Stomach smooth muscle (tissue), 2 donors: ENCODE measurements around the gene FGF12.

ENCODE experiments used
- H3K27ac ChIP-seq: one replicate; pipeline ENCODE4 v1.7.0; 2013; ENCODE audit warnings: mild to moderate bottlenecking, low read length, inconsistent platforms
- H3K27me3 ChIP-seq, 2 donors: one replicate each; pipeline ENCODE4 v1.7.0; 2013; ENCODE audit warnings: low read length in 2 of 2; ENCODE audit not compliant: insufficient read depth in 2 of 2, control insufficient read depth in 1 of 2
- H3K36me3 ChIP-seq, 2 donors: one replicate each; pipeline ENCODE4 v1.7.0; 2013; ENCODE audit warnings: low read length in 2 of 2; ENCODE audit not compliant: control insufficient read depth in 2 of 2, insufficient read depth in 2 of 2
- H3K4me1 ChIP-seq: one replicate; pipeline ENCODE4 v1.7.0; 2013; ENCODE audit warnings: low read length; ENCODE audit not compliant: control insufficient read depth, insufficient read depth
- H3K4me3 ChIP-seq, 2 donors: one replicate each; pipeline ENCODE4 v1.7.0; 2013; ENCODE audit warnings: low read length in 2 of 2
- H3K9ac ChIP-seq, 2 donors: one replicate each; pipeline ENCODE4 v1.7.0; 2013; ENCODE audit warnings: low read length in 2 of 2, mild to moderate bottlenecking in 1 of 2
- H3K9me3 ChIP-seq, 2 donors: one replicate each; pipeline ENCODE4 v1.7.0; 2013; ENCODE audit warnings: low read length in 2 of 2; ENCODE audit not compliant: control insufficient read depth in 2 of 2
- donor health status: healthy.
- donor health status: Pancreatic carcinoma.

The FGF12 gene

DNA sequence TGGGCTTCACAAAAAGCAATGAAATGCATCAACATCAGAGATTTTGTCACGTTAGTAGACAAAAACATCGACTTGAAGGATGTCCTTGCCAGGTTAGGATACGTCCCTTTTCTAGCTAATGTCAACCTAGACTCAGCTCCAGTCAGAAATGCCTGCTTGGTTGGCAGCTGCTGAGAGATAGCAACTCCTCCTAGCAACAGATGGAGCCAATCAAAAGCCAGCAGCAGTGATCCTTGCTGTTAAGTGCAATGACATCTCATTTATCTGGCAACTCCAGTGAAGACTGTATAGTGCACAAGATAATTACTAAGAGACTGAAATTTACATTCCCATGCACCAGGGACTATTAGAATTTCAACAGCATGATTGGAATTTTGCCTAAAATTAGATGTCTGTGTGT, 424.1 kb downstream of the FGF12 start:
- no peak overlapping the region for H3K9ac ChIP-seq
- no peaks in the 10 kb centered on the region for H3K27me3 ChIP-seq
- H3K36me3 ChIP-seq = no peaks in the 10 kb centered on the region
- no peaks in the 10 kb centered on the region for H3K9me3 ChIP-seq
- no peaks in the 10 kb centered on the region for H3K4me1 ChIP-seq
- no peak overlapping the region for H3K4me3 ChIP-seq
- H3K27ac ChIP-seq = no peak overlapping the region

DNA sequence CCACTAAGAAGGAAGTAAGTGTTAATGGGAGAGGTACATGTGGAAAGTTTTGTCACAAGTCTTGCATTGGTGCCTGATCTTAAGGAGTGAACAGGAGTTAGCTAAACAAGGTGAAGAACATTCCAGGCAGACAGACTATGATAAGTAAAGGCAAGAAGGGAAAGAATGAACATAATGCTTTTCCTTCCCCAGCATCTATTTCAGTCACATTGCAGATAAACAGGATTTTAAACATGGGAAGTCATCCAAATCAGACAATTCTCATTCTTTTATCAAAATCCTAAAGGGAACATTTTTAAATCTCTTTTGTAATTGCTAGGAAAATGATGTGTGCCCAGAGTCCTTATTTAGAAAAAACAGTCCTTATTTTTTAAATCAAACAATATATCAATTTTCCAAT, 424.6 kb downstream of the FGF12 start:
- Histone ChIP-seq H3K27ac (no peak overlapping the region), H3K9ac (no peak overlapping the region), H3K36me3 (no peaks in the 10 kb centered on the region), H3K4me1 (no peaks in the 10 kb centered on the region), H3K4me3 (no peak overlapping the region), H3K27me3 (no peaks in the 10 kb centered on the region), H3K9me3 (no peaks in the 10 kb centered on the region)

GRCh38 chr3:192299921-192300320, 427.4 kb downstream of the FGF12 start:
- no peak overlapping the region for H3K27ac ChIP-seq
- H3K36me3 ChIP-seq = no peaks in the 10 kb centered on the region

DNA sequence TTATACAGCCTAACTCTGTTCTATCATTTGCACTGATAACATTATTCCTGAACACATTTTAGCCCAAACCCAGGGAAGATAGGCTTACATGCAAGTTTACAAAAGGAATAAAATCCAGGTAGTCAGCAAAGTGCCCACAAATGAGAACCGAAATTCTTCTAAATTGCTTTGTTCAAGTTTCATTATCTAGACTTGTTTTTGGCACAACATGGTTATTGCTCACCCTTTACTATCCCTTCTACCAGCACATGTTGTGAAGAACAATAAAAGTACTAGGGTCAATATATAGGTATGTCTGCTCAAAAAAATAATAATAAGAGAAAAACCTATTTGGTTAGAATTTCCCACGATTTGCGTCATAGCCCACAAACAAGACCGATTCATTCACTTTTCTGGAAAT, 430.5 kb downstream of the FGF12 start:
- Histone ChIP-seq H3K9ac (no peak overlapping the region), H3K9me3 (no peaks in the 10 kb centered on the region), H3K27me3 (no peaks in the 10 kb centered on the region), H3K27ac (no peak overlapping the region), H3K4me1 (no peaks in the 10 kb centered on the region), H3K36me3 (no peaks in the 10 kb centered on the region), H3K4me3 (no peak overlapping the region)

More at GRCh38 chr3:192299921-192300320, 427.4 kb downstream of the FGF12 start:
- H3K9ac ChIP-seq = no peak overlapping the region
- H3K4me1 ChIP-seq = no peaks in the 10 kb centered on the region
- no peaks in the 10 kb centered on the region for H3K27me3 ChIP-seq
- no peaks in the 10 kb centered on the region for H3K9me3 ChIP-seq
- no peak overlapping the region for H3K4me3 ChIP-seq

- no peaks in the 10 kb centered on the region for H3K9me3 ChIP-seq
- H3K27me3 ChIP-seq = no peaks in the 10 kb centered on the region
- H3K4me1 ChIP-seq = no peaks in the 10 kb centered on the region
- no peak overlapping the region for H3K27ac ChIP-seq
- no peaks in the 10 kb centered on the region for H3K36me3 ChIP-seq
- no peak overlapping the region for H3K9ac ChIP-seq
- H3K4me3 ChIP-seq = no peak overlapping the region
Observed at GRCh38 chr3:192284443-192285072, 442.8 kb downstream of the FGF12 start.

DNA sequence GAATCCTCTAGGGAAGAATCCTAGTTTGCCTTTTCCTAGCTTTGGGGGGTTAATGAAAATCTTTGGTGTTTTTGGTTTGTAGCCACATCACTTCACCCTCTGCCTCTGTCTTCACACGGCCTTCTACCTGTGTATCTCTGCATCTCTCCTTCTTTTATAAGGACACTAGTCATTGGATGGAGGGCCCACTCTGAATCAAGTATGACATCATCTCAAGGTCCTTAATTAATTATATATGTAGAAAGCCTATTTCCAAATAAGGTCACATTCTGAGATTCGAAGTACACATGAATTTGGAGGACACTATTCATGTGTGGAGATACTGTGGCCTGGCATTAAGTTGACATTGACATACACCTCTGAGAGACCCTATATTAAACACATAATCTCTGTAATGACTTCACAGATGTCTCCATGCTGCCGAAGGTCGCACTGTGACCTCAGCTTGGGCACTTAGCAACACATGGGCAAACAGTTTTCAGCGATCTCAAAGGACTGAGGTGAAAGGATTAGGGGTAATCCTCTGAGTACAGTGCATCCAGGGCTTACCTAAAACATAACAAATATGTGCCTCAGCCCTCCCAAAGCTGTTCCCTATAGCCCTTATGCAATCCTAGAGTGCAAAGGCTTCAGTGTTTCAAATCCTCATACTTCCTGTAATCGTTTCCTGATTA, 446.0 kb downstream of the FGF12 start:
- no peak overlapping the region for H3K4me3 ChIP-seq
- H3K4me1 ChIP-seq = no peaks in the 10 kb centered on the region
- no peak overlapping the region for H3K27ac ChIP-seq
- no peaks in the 10 kb centered on the region for H3K36me3 ChIP-seq
- H3K27me3 ChIP-seq = no peaks in the 10 kb centered on the region
- no peaks in the 10 kb centered on the region for H3K9me3 ChIP-seq
- H3K9ac ChIP-seq = no peak overlapping the region

DNA sequence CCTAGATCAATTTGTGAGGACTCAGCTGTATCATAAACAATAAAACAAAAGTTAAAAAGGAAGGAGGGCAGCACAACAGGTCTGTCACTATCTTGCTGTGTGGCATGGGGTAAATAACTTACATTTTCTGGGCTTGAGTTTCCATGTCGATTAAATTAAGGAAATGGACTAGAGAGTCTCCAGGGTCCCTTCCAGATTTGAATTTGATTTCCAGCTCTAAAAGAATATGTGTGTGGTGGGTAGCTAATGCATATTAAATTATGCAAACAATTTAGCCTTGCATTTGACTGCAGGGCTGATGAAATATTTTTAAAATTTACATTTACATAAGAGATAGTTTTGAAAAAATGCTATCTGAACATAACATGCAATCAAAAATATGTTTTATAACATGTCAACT, 447.7 kb downstream of the FGF12 start:
- H3K9me3 ChIP-seq = no peaks in the 10 kb centered on the region
- no peaks in the 10 kb centered on the region for H3K27me3 ChIP-seq
- H3K4me3 ChIP-seq = no peak overlapping the region
- H3K27ac ChIP-seq = no peak overlapping the region
- no peak overlapping the region for H3K9ac ChIP-seq
- no peaks in the 10 kb centered on the region for H3K4me1 ChIP-seq
- no peaks in the 10 kb centered on the region for H3K36me3 ChIP-seq

- Histone ChIP-seq H3K27me3 (no peaks in the 10 kb centered on the region), H3K4me3 (no peak overlapping the region), H3K27ac (no peak overlapping the region), H3K36me3 (no peaks in the 10 kb centered on the region), H3K4me1 (no peaks in the 10 kb centered on the region), H3K9ac (no peak overlapping the region), H3K9me3 (no peaks in the 10 kb centered on the region)
Observed at GRCh38 chr3:192277477-192277876, 449.9 kb downstream of the FGF12 start.

GRCh38 chr3:192275741-192276355, 451.5 kb downstream of the FGF12 start:
- Histone ChIP-seq H3K4me3 (no peak overlapping the region), H3K27ac (no peak overlapping the region), H3K27me3 (no peaks in the 10 kb centered on the region), H3K4me1 (no peaks in the 10 kb centered on the region), H3K9ac (no peak overlapping the region), H3K36me3 (no peaks in the 10 kb centered on the region), H3K9me3 (no peaks in the 10 kb centered on the region)

DNA sequence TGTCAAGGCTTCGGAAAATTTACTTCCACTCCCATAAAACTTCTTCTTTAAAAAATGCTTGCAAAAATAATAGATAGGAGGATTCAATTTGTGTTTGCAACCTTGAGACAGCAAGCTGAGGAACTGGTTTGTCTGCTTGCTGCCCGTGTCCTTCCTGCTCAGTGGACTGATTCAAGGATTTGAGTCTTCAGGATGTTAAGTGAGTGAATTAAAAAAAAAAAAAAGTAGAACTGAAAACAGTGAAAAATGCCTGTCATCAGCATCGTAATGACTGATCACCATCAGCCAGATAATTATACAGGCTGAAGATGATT, 453.7 kb downstream of the FGF12 start:
- Histone ChIP-seq H3K9me3 (no peaks in the 10 kb centered on the region), H3K27ac (no peak overlapping the region), H3K9ac (no peak overlapping the region), H3K36me3 (no peaks in the 10 kb centered on the region), H3K4me3 (no peak overlapping the region), H3K4me1 (no peaks in the 10 kb centered on the region), H3K27me3 (no peaks in the 10 kb centered on the region)

GRCh38 chr3:192273001-192273696, 454.2 kb downstream of the FGF12 start:
- Histone ChIP-seq H3K9me3 (peaks cover 0 to 3% of the 10 kb centered on the region in 2 donors), H3K4me1 (no peaks in the 10 kb centered on the region), H3K27ac (no peak overlapping the region), H3K4me3 (no peak overlapping the region), H3K36me3 (no peaks in the 10 kb centered on the region), H3K27me3 (no peaks in the 10 kb centered on the region), H3K9ac (no peak overlapping the region)
